OCI-LY3 (cell line): ENCODE data around the gene POLR2A.

Experiments
- H2AFZ ChIP-seq: fragments of 200-600, 300-600 bp; shearing (Covaris generic); 2 replicates; pipeline ENCODE4 v1.6.0; 2014; ENCODE audit warnings: antibody characterized with exemption, low read depth, low read length
- H3K27ac ChIP-seq: fragments of 200-600, 300-600 bp; sonication (generic); 2 replicates; pipeline ENCODE4 v1.5.1; 2014; ENCODE audit warnings: mild to moderate bottlenecking, low read length, moderate library complexity, mixed read lengths
- H3K27me3 ChIP-seq: fragments of 200-600, 300-600 bp; sonication (generic); 2 replicates; pipeline ENCODE4 v1.6.1; 2014; ENCODE audit warnings: low read depth, low read length, mixed read lengths
- H3K36me3 ChIP-seq: fragments of 200-600, 300-600 bp; sonication (generic); replicated peaks from 2 replicates; pipeline ENCODE3; 2014; ENCODE audit warnings: low read depth, low read length, mixed read lengths
- H3K4me1 ChIP-seq: fragments of 300-600, 200-600 bp; sonication (generic); 2 replicates; pipeline ENCODE4 v1.6.1; 2014; ENCODE audit warnings: low read length, mixed read lengths
- H3K4me2 ChIP-seq: fragments of 200-600, 300-600 bp; sonication (generic); 2 replicates; pipeline ENCODE4 v1.6.1; 2014; ENCODE audit warnings: low read length, mixed read lengths
- H3K4me3 ChIP-seq: fragments of 300-600, 200-600 bp; sonication (generic); 2 replicates; pipeline ENCODE4 v1.5.1; 2014; ENCODE audit warnings: antibody characterized with exemption, mild to moderate bottlenecking, low read length, moderate library complexity
- H3K79me2 ChIP-seq: fragments of 300-600, 200-600 bp; shearing (Covaris generic); 2 replicates; pipeline ENCODE4 v1.6.1; 2014; ENCODE audit warnings: mild to moderate bottlenecking, low read length, mixed read lengths
- H3K9ac ChIP-seq: fragments of 300-600, 200-600 bp; shearing (Covaris generic); 2 replicates; pipeline ENCODE4 v1.6.0; 2014; ENCODE audit warnings: mild to moderate bottlenecking, low read length, moderate library complexity
- H3K9me3 ChIP-seq: fragments of 200-600, 300-600 bp; shearing (Covaris generic); 2 replicates; pipeline ENCODE4 v1.6.1; 2014; ENCODE audit warnings: low read length, mixed read lengths; ENCODE audit not compliant: insufficient read depth
- H4K20me1 ChIP-seq: fragments of 200-600, 300-600 bp; sonication (generic); 2 replicates; pipeline ENCODE4 v1.6.1; 2016; ENCODE audit warnings: low read length, mixed read lengths; ENCODE audit not compliant: insufficient read depth
- CTCF ChIP-seq: fragments of 200-600, 300-600 bp; sonication (generic); IDR thresholded peaks from 2 replicates; pipeline ENCODE4 v1.5.1; 2014; ENCODE audit warnings: antibody characterized with exemption, low read length, low read depth
- EZH2phosphoT487 ChIP-seq: fragments of 200-600 bp; shearing (Covaris generic); IDR thresholded peaks from 2 replicates; pipeline ENCODE4 v1.6.1; 2018; ENCODE audit warnings: antibody characterized with exemption, mixed run types, low read depth

POLR2A gene

DNA sequence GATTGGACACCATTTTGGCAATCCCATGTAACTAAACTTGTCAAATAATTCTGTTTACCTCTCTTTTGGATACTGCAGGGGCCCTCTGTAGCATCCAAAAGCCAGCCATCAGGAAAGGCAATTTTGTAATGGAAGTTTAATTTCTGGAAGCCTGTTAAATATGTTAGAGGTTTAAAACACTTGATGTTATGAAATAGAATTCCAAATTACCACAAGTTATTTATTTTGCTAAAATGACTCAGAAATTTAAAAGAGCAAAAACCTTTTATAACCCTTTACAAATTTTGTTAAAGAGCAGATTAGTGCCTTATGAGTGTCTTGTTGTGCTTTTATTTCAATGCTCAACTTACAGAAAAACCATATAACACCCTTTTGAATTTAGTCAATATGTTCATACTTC is 44.7 kb downstream of the POLR2A start:
- H3K4me2 ChIP-seq = no peak overlapping the region
- no peaks in the 10 kb centered on the region for H4K20me1 ChIP-seq
- H3K27me3 ChIP-seq = no peaks in the 10 kb centered on the region
- H3K4me3 ChIP-seq = no peak overlapping the region
- 0 out of 2 replicates have a peak, but pooled peaks cover 2% of the 10 kb centered on the region for H3K4me1 ChIP-seq
- TF ChIP-seq EZH2phosphoT487 (no peak), CTCF (no peak)
- no peak overlapping the region for H2AFZ ChIP-seq
- H3K9me3 ChIP-seq = no peaks in the 10 kb centered on the region
- no peak overlapping the region for H3K27ac ChIP-seq
- H3K79me2 ChIP-seq = no peaks in the 10 kb centered on the region
- no peaks in the 10 kb centered on the region for H3K36me3 ChIP-seq
- no peak overlapping the region for H3K9ac ChIP-seq

GRCh38 chr17:7530023-7530900 is 46.1 kb downstream of the POLR2A start:
- Histone ChIP-seq H3K79me2 (no peaks in the 10 kb centered on the region), H2AFZ (no peak overlapping the region), H3K9ac (no peak overlapping the region), H3K27me3 (no peaks in the 10 kb centered on the region), H3K9me3 (no peaks in the 10 kb centered on the region), H4K20me1 (no peaks in the 10 kb centered on the region), H3K36me3 (no peaks in the 10 kb centered on the region), H3K27ac (no peak overlapping the region), H3K4me3 (no peak overlapping the region), H3K4me2 (no peak overlapping the region), H3K4me1 (0 out of 2 replicates have a peak, but pooled peaks cover 2% of the 10 kb centered on the region)
- no peak for TF ChIP-seq CTCF
- no peak for TF ChIP-seq EZH2phosphoT487

DNA sequence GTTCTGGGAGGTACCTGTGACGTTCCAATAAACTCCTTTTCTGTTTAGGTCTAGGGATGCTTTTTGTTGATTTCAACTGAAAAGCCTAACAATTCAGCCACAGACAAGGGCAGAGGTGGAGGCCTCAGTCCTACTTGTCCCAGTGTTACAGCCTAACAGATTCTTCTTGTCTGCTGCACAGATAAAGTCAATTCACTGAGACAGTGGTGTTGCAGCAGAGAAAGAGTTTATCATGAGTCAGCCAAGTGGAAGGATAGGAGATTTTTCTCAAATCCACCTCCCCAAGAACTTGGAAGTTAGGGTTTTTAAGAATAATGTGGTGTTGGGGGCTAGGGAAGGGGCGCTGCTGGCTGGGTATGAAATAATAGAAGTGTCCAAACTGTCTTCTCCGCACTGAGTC is 53.9 kb downstream of the POLR2A start:
- Histone ChIP-seq H3K79me2 (no peaks in the 10 kb centered on the region), H3K4me1 (no peaks in the 10 kb centered on the region), H3K27me3 (0 out of 2 replicates have a peak, but pooled peaks cover 3% of the 10 kb centered on the region), H3K4me2 (no peak overlapping the region), H3K36me3 (no peaks in the 10 kb centered on the region), H4K20me1 (no peaks in the 10 kb centered on the region), H3K9ac (no peak overlapping the region), H3K4me3 (no peak overlapping the region), H3K27ac (no peak overlapping the region), H2AFZ (no peak overlapping the region), H3K9me3 (no peaks in the 10 kb centered on the region)
- TF ChIP-seq EZH2phosphoT487 (no peak), CTCF (no peak)

DNA sequence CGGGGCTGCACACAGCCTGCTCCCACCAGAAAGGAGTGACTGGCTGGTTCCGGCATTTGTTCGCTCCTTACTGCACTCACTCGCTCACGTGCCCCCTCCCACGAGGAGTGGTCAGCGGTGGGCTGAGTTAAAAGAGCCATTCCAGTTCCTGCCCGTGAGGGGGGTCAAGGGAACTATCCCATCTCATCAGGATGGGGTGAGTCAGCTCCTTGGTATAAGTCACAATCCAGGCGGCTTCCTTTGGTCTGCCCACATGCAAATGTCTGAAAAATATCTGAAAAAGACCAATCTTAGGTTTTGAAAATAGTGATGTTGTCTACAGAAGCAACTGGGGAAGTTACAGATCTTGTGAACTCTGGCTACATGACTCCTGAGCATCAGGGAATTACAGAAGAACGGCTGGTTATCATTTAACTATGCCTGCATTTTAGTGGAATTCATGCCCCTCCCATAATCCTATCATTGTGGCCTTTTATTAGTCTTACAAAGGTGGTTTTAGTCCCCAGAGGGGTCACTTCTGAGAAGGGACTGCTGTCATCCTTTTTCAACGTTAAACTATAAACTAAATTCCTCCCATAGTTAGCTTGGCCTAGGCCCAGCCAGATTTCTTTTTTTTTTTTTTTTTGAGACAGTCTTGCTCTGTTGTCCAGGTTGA is 54.9 kb downstream of the POLR2A start:
- Histone ChIP-seq H3K27ac (no peak overlapping the region), H3K9me3 (no peaks in the 10 kb centered on the region), H3K79me2 (no peaks in the 10 kb centered on the region), H3K4me2 (no peak overlapping the region), H4K20me1 (no peaks in the 10 kb centered on the region), H2AFZ (no peak overlapping the region), H3K9ac (no peak overlapping the region), H3K4me1 (peaks cover under 1% of the 10 kb centered on the region), H3K4me3 (no peak overlapping the region), H3K36me3 (no peaks in the 10 kb centered on the region), H3K27me3 (peaks cover 6% of the 10 kb centered on the region; the same call in 1 of the 2 replicates)
- TF ChIP-seq EZH2phosphoT487 = no peak
